ENCODE data around the gene BTBD9.

DNA sequence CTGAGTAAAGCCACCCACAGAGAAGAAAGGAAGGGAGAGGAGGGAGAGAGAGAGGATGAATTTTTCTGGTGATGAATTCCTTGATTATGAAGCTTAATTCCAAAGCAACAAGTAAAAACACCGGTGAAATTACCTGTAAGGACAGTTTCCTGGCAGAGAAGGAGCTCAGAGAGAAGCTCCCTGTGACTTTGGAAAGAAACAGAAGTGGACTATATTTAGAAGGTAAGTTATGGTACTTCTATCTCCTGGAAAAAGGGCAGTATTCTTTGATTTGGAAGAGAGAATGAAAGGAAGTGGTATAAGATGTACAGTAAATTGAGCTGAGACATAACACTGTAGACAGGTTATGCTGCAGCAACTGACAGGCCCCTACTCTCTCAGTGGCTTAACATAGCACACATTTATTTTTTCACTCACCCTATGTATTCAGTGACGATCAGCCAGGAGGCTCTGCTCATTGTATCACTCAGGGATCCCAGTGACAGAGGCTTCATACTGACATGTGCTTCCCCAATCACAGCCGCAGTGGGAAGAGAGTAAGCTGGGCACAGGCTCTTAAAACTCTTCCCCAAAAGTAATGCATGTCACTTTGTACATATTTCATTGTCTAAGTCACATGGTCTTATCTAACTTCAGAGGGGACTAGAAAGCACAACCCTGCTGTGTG is 349.5 kb downstream of the BTBD9 start:
- TF ChIP-seq CTCF (IDR thresholded peaks at IDR 0.05) (no peak), POLR2A (IDR thresholded peaks at IDR 0.05) (no peak)
